ENCODE measurements around the gene STEAP4.

GRCh38 chr7:88239852-88240251, 66.8 kb downstream of the STEAP4 start:
- TF ChIP-seq CTCF (IDR thresholded peaks at IDR 0.05) (no peak), POLR2A (IDR thresholded peaks at IDR 0.05) (no peak)
